Stimulated activated CD4-positive, alpha-beta T cell treated with anti-CD3 and anti-CD28 coated beads, TNF-alpha, amount 100 ng/mL, for 1 hour (primary cell): ENCODE measurements around the gene PROZ.
"Not testable (repeated sequence)": the region's sequence is repeated elsewhere in the genome, so short reads cannot be mapped to it uniquely, and the experiment has no call there.

Source experiments
- DNase-seq, 3 donors: peaks; one replicate each; pipeline ENCODE4 v3.0.0-alpha.2; 2020; ENCODE audit warnings: low read depth in 3 of 3, low spot score in 1 of 3

Gene PROZ

GRCh38 chr13:113155201-113155600, 3.2 kb upstream of the PROZ start:
- no peak for DNase-seq

- DNase-seq, result no peak
Observed at GRCh38 chr13:113155982-113156655, 2.3 kb upstream of the PROZ start.

- DNase-seq, result no peak
Observed at GRCh38 chr13:113157206-113157928, 1.1 kb upstream of the PROZ start.

GRCh38 chr13:113158946-113159345, 498 bp downstream of the PROZ start:
- no peak for DNase-seq

GRCh38 chr13:113159701-113160100, 1.3 kb downstream of the PROZ start:
- DNase-seq, result no peak

- DNase-seq, result no peak
Observed at GRCh38 chr13:113160983-113161382, 2.5 kb downstream of the PROZ start.

- no peak for DNase-seq
Observed at GRCh38 chr13:113161433-113161832, 3.0 kb downstream of the PROZ start.

- DNase-seq, result not testable (repeated sequence)
Observed at GRCh38 chr13:113161975-113162374, 3.5 kb downstream of the PROZ start.

- DNase-seq, result no peak
Observed at GRCh38 chr13:113162783-113163685, 4.6 kb downstream of the PROZ start.

GRCh38 chr13:113164492-113164891, 6.0 kb downstream of the PROZ start:
- DNase-seq, result no peak

GRCh38 chr13:113166266-113166665, 7.8 kb downstream of the PROZ start:
- no peak for DNase-seq

- no peak for DNase-seq
Observed at GRCh38 chr13:113166681-113167080, 8.2 kb downstream of the PROZ start.

GRCh38 chr13:113167155-113167554, 8.7 kb downstream of the PROZ start:
- DNase-seq, result no peak

GRCh38 chr13:113167575-113167974, 9.1 kb downstream of the PROZ start:
- no peak for DNase-seq

- DNase-seq, result no peak
Observed at GRCh38 chr13:113168211-113168610, 9.8 kb downstream of the PROZ start.

GRCh38 chr13:113169277-113170272, 11.1 kb downstream of the PROZ start:
- DNase-seq, result no peak

GRCh38 chr13:113170511-113170910, 12.1 kb downstream of the PROZ start:
- DNase-seq, result no peak

GRCh38 chr13:113171250-113172125, 13.0 kb downstream of the PROZ start:
- no peak for DNase-seq

- no peak for DNase-seq
Observed at GRCh38 chr13:113172419-113172926, 14.0 kb downstream of the PROZ start.
